ENCODE measurements around the gene SUGT1. TPM values are rescaled to one million over a fixed set of nuclear protein-coding genes. Genes with fewer than 3 reads are reported as not detected.
"Not testable (repeated sequence)": the region's sequence is repeated elsewhere in the genome, so short reads cannot be mapped to it uniquely, and the experiment has no call there.

Gene SUGT1
- total and polyA plus RNA-seq, 8 donors: 43.5 to 65.0 (median 51.2) TPM

DNA sequence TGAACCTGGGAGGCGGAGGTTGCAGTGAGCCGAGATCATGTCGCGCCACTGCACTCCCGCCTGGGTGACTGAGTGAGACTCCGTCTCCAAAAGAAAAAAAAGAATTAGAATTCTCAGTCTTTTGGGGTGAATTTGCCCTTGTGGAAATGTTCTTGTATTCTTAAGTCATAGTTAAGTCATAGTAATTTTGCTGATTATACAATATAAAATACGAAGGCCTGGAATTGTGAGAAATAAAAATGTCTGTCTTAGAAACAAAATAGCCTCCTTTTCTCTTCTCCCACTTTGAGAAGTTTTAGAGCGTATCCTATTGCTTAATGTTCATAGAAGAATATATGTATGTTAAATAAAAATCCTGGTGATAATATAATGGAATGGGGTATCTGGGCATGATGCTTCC, 18.1 kb downstream of the SUGT1 start:
- H3K36me3 ChIP-seq: peaks cover 0 to 53% of the 10 kb centered on the region in 2 donors
- intact Hi-C loops (cut with DNase I): no loop called here
- H3K4me1 ChIP-seq: no peaks in the 10 kb centered on the region
- TF ChIP-seq, protein P1, sequence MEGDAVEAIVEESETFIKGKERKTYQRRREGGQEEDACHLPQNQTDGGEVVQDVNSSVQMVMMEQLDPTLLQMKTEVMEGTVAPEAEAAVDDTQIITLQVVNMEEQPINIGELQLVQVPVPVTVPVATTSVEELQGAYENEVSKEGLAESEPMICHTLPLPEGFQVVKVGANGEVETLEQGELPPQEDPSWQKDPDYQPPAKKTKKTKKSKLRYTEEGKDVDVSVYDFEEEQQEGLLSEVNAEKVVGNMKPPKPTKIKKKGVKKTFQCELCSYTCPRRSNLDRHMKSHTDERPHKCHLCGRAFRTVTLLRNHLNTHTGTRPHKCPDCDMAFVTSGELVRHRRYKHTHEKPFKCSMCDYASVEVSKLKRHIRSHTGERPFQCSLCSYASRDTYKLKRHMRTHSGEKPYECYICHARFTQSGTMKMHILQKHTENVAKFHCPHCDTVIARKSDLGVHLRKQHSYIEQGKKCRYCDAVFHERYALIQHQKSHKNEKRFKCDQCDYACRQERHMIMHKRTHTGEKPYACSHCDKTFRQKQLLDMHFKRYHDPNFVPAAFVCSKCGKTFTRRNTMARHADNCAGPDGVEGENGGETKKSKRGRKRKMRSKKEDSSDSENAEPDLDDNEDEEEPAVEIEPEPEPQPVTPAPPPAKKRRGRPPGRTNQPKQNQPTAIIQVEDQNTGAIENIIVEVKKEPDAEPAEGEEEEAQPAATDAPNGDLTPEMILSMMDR (IDR thresholded peaks at IDR 0.05): no peak
- DNase-seq: no peak
- no peak for ATAC-seq
- H3K9me3 ChIP-seq: no peaks in the 10 kb centered on the region
- no peak overlapping the region for H3K4me3 ChIP-seq
- no peak overlapping the region for H3K27ac ChIP-seq
- no peaks in the 10 kb centered on the region for H3K27me3 ChIP-seq

GRCh38 chr13:52673465-52673864, 20.8 kb downstream of the SUGT1 start:
- ATAC-seq: no peak
- Histone ChIP-seq H3K27me3 (no peaks in the 10 kb centered on the region), H3K4me1 (no peaks in the 10 kb centered on the region), H3K9me3 (no peaks in the 10 kb centered on the region), H3K36me3 (peaks cover 0 to 53% of the 10 kb centered on the region in 2 donors), H3K27ac (no peak overlapping the region), H3K4me3 (no peak overlapping the region)
- TF ChIP-seq, protein P1 (IDR thresholded peaks at IDR 0.05): no peak
- intact Hi-C loops (cut with DNase I): no loop called here
- no peak for DNase-seq

DNA sequence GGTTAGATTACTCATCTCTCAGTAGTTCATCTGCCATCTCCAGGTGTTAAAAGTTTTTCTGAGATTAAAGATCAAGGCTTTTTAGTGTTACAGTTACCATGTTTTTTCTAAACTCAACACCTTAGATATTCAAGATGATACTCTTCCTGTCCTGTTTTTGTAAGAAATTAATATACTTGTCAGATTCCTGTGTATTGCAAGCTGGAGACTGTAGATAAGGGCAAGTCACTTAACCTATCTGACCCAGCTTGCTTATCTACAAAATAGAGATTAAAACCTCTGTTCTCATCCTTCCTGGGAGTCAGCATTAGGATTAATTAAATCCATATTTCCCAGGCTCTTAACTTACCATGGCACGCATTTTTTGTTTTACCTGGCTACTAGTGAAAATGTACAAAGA, 25.2 kb downstream of the SUGT1 start:
- intact Hi-C loops (cut with DNase I): no loop called here
- TF ChIP-seq, protein P1 (IDR thresholded peaks at IDR 0.05): no peak
- Histone ChIP-seq H3K36me3 (peaks cover 3 to 73% of the 10 kb centered on the region in 2 donors), H3K27ac (no peak overlapping the region), H3K9me3 (no peaks in the 10 kb centered on the region), H3K4me3 (no peak overlapping the region), H3K27me3 (no peaks in the 10 kb centered on the region), H3K4me1 (no peaks in the 10 kb centered on the region)
- no peak for DNase-seq
- no peak for ATAC-seq

DNA sequence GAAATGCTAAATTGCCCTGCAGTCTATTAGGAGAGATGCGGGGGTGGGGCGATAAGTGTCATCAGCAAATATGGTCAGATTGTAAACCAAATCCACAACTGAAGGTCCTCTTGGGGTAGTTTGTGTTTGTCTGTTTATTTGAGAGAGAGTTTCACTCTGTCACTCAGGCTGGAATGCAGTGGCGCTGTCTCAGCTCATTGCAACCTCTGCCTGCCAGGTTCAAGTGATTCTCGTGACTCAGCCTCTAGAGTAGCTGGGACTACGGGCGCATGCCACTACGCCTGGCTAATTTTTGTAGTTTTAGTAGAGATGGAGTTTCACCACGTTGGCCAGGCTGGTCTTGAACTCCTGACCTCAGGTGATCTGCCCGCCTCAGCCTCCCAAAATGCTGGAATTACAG, 33.2 kb downstream of the SUGT1 start:
- H3K4me1 ChIP-seq; H3K27ac ChIP-seq; ATAC-seq; H3K27me3 ChIP-seq; DNase-seq; intact Hi-C loops (cut with DNase I); H3K9me3 ChIP-seq; H3K4me3 ChIP-seq: not testable (repeated sequence)
- peaks cover 3 to 82% of the 10 kb centered on the region in 2 donors for H3K36me3 ChIP-seq

DNA sequence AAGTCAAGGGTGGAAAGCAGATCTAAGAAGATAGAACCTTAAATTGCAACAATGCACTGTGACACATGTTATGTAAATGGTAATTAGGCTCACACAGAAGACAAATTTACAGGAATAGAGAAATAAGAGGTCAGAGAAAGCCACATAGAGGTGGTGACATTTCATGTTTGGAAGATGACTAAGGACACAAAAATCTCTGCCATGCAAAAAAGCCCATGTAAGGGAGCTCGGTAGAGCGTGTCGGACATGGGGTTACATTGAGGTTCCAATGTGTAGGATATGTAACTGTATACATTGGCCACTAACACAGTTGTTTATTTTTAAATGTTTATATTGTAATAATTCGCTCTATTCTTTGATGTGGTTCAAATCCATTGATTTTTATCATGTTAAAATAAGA, 33.7 kb downstream of the SUGT1 start:
- intact Hi-C loops (cut with DNase I): no loop called here
- peaks cover 3 to 76% of the 10 kb centered on the region in 2 donors for H3K36me3 ChIP-seq
- DNase-seq: no peak
- TF ChIP-seq, protein P1 (IDR thresholded peaks at IDR 0.05): no peak
- H3K4me1 ChIP-seq: no peaks in the 10 kb centered on the region
- no peak overlapping the region for H3K4me3 ChIP-seq
- ATAC-seq: no peak
- H3K9me3 ChIP-seq: no peaks in the 10 kb centered on the region
- H3K27me3 ChIP-seq: no peaks in the 10 kb centered on the region
- no peak overlapping the region for H3K27ac ChIP-seq

DNA sequence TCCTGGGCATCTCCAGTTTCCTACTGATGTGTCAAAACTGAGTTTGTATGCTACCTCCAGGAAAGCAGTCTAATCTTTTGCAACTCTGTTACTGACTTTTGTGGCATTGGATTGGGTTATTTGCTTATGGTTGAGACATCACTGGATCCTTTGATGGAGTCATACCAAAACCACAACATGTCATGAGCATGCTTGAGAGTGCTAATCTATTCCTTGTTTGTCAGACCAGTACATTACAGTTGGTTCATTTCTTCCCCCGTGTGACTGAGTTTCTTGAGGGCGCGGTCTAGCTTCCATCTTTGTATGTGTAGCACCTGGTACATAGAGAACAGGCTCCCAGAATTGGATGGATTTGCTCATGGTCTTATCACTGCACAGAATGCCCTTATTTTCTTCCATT, 43.2 kb downstream of the SUGT1 start:
- H3K4me1 ChIP-seq: peaks cover 0 to 2% of the 10 kb centered on the region in 2 donors
- H3K27me3 ChIP-seq: no peaks in the 10 kb centered on the region
- ATAC-seq (no peak), DNase-seq (no peak)
- H3K36me3 ChIP-seq: peaks cover 0 to 4% of the 10 kb centered on the region in 2 donors
- no peak overlapping the region for H3K27ac ChIP-seq
- no peak overlapping the region for H3K4me3 ChIP-seq
- no peaks in the 10 kb centered on the region for H3K9me3 ChIP-seq
- TF ChIP-seq, protein P1 (IDR thresholded peaks at IDR 0.05): no peak
- intact Hi-C loops (cut with DNase I): no loop called here
